Right lobe of liver (tissue), 4 donors: Measurements from ENCODE around the gene SNRPA1.

Experiments
- POLR2A ChIP-seq: fragments of 450-650 bp; IDR thresholded peaks from one replicate; pipeline ENCODE4 v1.6.1; 2017; ENCODE audit warnings: antibody characterized with exemption, mild to moderate bottlenecking
- TF ChIP-seq, protein P1 (sequence below), 4 donors: fragments of 200-600 bp in 3 of 4; fragments of 450-650 bp in 1 of 4; IDR thresholded peaks; one replicate each; pipeline versions ENCODE4 v1.5.1 to v1.8.0; 2016 to 2022; ENCODE audit warnings: antibody characterized with exemption in 4 of 4, mild to moderate bottlenecking in 2 of 4
- donor health status: DM: no; HTN: no; CAD: no.
- donor health status: DM: no; HTN: no; CAD: no.
- donor health status: DM: no; HTN: yes; CAD: no.

GRCh38 chr15:101332061-101332467 lies 37.0 kb upstream of the SNRPA1 start:
- no peak for TF ChIP-seq POLR2A
- TF ChIP-seq, protein P1, sequence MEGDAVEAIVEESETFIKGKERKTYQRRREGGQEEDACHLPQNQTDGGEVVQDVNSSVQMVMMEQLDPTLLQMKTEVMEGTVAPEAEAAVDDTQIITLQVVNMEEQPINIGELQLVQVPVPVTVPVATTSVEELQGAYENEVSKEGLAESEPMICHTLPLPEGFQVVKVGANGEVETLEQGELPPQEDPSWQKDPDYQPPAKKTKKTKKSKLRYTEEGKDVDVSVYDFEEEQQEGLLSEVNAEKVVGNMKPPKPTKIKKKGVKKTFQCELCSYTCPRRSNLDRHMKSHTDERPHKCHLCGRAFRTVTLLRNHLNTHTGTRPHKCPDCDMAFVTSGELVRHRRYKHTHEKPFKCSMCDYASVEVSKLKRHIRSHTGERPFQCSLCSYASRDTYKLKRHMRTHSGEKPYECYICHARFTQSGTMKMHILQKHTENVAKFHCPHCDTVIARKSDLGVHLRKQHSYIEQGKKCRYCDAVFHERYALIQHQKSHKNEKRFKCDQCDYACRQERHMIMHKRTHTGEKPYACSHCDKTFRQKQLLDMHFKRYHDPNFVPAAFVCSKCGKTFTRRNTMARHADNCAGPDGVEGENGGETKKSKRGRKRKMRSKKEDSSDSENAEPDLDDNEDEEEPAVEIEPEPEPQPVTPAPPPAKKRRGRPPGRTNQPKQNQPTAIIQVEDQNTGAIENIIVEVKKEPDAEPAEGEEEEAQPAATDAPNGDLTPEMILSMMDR (IDR thresholded peaks at IDR 0.05): no peak
